Retina (tissue), 1 donor: ENCODE data around the gene GPRASP3.

Experiments
- DNase-seq: peaks from one replicate; pipeline ENCODE4 v3.0.0-alpha.2; 2016

The GPRASP3 gene

DNA sequence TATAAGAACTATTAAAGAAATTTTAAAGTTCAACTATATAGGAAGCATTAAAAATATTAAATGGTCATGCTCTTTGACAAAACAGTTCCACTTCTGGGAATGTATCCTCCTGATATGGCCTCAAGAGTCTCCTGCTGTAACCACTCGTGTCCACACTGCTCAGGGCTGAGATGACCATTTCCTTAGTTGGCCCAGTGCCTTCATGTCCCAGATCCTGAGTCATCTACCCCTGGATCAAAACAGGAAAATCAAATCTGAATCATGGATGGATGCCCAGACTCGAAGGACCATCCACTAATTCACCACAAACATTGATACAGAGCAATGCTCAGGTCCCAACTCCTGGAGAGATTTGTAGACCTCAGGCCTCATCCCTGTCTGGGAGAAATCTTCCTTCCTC lies 44.7 kb downstream of the GPRASP3 start:
- DNase-seq = no peak

DNA sequence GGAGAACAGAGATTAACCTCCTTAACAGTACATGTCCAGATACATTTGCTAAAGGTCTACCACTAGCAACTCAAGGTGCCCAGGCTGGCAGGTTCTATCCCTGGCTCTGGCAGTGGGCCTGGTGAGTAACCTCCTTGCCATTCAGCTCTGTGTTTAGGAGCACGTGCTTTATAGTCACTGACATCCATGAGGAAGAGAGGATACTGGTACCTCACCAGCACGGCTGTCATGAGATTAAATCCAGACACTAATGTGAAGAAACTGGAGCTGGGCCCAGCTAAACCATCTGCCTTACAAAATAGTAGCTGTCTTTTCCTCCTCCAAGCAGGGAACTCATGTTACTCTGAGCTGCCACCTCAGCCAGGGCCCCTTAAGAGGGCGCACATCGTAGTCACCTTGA lies 45.3 kb downstream of the GPRASP3 start:
- DNase-seq = no peak

DNA sequence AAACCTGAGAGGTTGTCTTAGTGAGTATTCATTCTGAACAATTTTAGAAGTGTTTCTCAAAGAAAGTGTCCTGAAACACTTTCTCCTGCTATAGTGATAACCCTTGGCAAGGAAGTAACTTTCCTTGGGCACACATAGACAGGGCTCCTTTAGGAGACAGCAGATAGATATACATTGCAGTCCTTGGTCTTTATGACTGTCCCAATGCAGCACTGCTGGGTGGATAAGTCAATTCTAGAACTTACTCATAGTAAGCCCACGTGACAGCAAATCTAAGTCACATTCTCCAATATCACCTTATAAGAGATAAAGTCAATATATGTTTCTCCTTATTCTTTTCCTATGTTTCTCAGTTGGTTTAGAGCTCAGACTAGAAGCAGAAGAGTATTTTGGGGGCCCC lies 46.7 kb downstream of the GPRASP3 start:
- no peak for DNase-seq

DNA sequence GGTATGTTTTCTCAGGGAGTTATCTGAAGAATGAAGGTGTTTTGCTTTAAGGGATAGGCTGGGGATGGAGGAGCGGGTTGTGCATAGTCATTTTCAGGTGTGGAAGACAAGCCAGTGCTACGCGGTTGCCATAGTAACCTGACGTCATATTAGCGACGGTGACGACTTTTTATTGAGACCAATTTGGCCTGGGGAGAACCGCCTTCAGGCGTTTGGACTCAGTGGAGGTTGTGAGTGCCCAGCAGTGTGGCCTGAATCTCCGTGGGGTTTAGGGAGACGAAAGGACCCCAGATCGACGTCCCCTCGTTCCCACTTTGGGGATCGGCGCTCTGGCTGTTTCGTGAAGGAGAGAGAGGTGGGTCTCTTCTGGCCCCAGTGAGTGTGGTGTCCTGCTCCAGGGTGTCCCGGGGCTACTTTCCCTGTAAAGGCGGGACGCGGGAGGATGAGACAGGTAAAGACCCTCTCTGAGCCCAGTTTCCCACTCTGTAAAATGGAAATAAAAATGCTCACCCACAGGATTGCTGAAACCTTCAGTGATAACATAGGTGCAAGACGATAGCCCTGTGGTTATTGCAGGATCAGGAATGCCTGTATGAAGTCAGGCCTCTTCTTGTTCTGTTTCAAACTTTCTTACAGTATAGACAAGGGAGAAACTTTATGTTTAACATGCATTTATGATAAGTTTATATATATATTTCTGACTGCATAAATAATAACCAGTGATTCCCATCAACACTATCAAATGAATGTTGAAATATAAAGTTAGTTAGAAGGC lies 48.6 kb downstream of the GPRASP3 start:
- peak; percentile 89 for DNase-seq
